ACHN (cell line): Measurements from ENCODE around the gene GRM1.

Experiments used
- DNase-seq: peaks from one replicate; pipeline ENCODE4 v3.0.0-alpha.2; 2015
- in situ Hi-C: cut with HindIII; loops from 2 replicates; pipeline ENCODE4 v1.10.0; 2017; ENCODE audit warnings: low sequenced_read_pairs, low pct_ligation_motif_present, low pct_unique_long_range_greater_than_20kb

Gene GRM1

GRCh38 chr6:146161664-146162063 lies 132.8 kb downstream of the GRM1 start:
- no peak for DNase-seq
- in situ Hi-C loops, result no loop called here

- in situ Hi-C loops, result no loop called here
- DNase-seq, result no peak
Measured at GRCh38 chr6:146169872-146170271, 141.0 kb downstream of the GRM1 start.

- in situ Hi-C loops, result no loop called here
- DNase-seq, result no peak
Measured at GRCh38 chr6:146177785-146178184, 148.9 kb downstream of the GRM1 start.

- in situ Hi-C loops, result no loop called here
- DNase-seq, result no peak
Measured at GRCh38 chr6:146183831-146184230, 155.0 kb downstream of the GRM1 start.

GRCh38 chr6:146184701-146185100 lies 155.8 kb downstream of the GRM1 start:
- in situ Hi-C loops, result no loop called here
- no peak for DNase-seq

- in situ Hi-C loops, result no loop called here
- no peak for DNase-seq
Measured at GRCh38 chr6:146189131-146189530, 160.3 kb downstream of the GRM1 start.

GRCh38 chr6:146190581-146190980 lies 161.7 kb downstream of the GRM1 start:
- in situ Hi-C loops, result no loop called here
- no peak for DNase-seq

- in situ Hi-C loops, result no loop called here
- DNase-seq, result no peak
Measured at GRCh38 chr6:146191166-146191565, 162.3 kb downstream of the GRM1 start.

GRCh38 chr6:146191612-146192011 lies 162.8 kb downstream of the GRM1 start:
- in situ Hi-C loops, result no loop called here
- DNase-seq, result no peak

GRCh38 chr6:146194434-146194833 lies 165.6 kb downstream of the GRM1 start:
- in situ Hi-C loops, result no loop called here
- no peak for DNase-seq

GRCh38 chr6:146200176-146200575 lies 171.3 kb downstream of the GRM1 start:
- DNase-seq, result no peak
- in situ Hi-C loops, result no loop called here

- in situ Hi-C loops, result no loop called here
- DNase-seq, result no peak
Measured at GRCh38 chr6:146202570-146202969, 173.7 kb downstream of the GRM1 start.

GRCh38 chr6:146209942-146210341 lies 181.1 kb downstream of the GRM1 start:
- DNase-seq, result no peak
- in situ Hi-C loops, result no loop called here

GRCh38 chr6:146210406-146211083 lies 181.7 kb downstream of the GRM1 start:
- in situ Hi-C loops, result no loop called here
- DNase-seq, result no peak

- no peak for DNase-seq
- in situ Hi-C loops, result no loop called here
Measured at GRCh38 chr6:146211646-146212045, 182.8 kb downstream of the GRM1 start.

GRCh38 chr6:146212781-146213180 lies 183.9 kb downstream of the GRM1 start:
- DNase-seq, result no peak
- in situ Hi-C loops, result no loop called here

GRCh38 chr6:146219101-146219500 lies 190.2 kb downstream of the GRM1 start:
- in situ Hi-C loops, result no loop called here
- DNase-seq, result no peak

GRCh38 chr6:146224449-146224848 lies 195.6 kb downstream of the GRM1 start:
- in situ Hi-C loops, result no loop called here
- no peak for DNase-seq

GRCh38 chr6:146224988-146225387 lies 196.1 kb downstream of the GRM1 start:
- in situ Hi-C loops, result no loop called here
- no peak for DNase-seq

- no peak for DNase-seq
- in situ Hi-C loops, result no loop called here
Measured at GRCh38 chr6:146240322-146240721, 211.5 kb downstream of the GRM1 start.

GRCh38 chr6:146240807-146241206 lies 211.9 kb downstream of the GRM1 start:
- in situ Hi-C loops, result no loop called here
- no peak for DNase-seq
